HepG2 (cell line): ENCODE data around the gene MRAP.

ENCODE experiments used
- CCAR2 ChIP-seq: fragments of 200-400 bp; formaldehyde crosslinking; optimal IDR thresholded peaks from 2 replicates; pipeline ENCODE3; 2018; ENCODE audit warnings: low read depth, mild to moderate bottlenecking, low read length, moderate library complexity
- DNMT3B ChIP-seq: conservative IDR thresholded peaks from 2 replicates; pipeline ENCODE4 v1.6.1; 2016; ENCODE audit warnings: missing biosample characterization, control low read depth
- ELF4 ChIP-seq: sonication (generic); formaldehyde crosslinking; IDR thresholded peaks from 2 replicates; pipeline ENCODE4 v1.5.0; 2020; ENCODE audit warnings: missing genetic modification reagents, mild to moderate bottlenecking, moderate library complexity, borderline replicate concordance
- EZH2 ChIP-seq: conservative IDR thresholded peaks from 2 replicates; pipeline ENCODE4 v1.6.1; 2012; ENCODE audit warnings: mild to moderate bottlenecking, low read depth, low read length, moderate library complexity
- KAT7 ChIP-seq: IDR thresholded peaks from 2 replicates; pipeline ENCODE4 v1.6.1; 2018; ENCODE audit warnings: borderline replicate concordance, missing compliant biosample characterization
- MYC ChIP-seq: sonication (generic); formaldehyde crosslinking; IDR thresholded peaks from 2 replicates; pipeline ENCODE4 v1.9.0; 2021; ENCODE audit warnings: missing genetic modification reagents, borderline replicate concordance
- NFKB2 ChIP-seq: sonication (generic); formaldehyde crosslinking; IDR thresholded peaks from 2 replicates; pipeline ENCODE4 v1.4.0; 2020; ENCODE audit warnings: missing genetic modification reagents, borderline replicate concordance
- TCF7L2 ChIP-seq: IDR thresholded peaks from 2 replicates; pipeline ENCODE4 v1.6.1; 2011; ENCODE audit warnings: mild to moderate bottlenecking, low read depth, low read length, moderate library complexity
- ZNF138 ChIP-seq: sonication (generic); formaldehyde crosslinking; IDR thresholded peaks from 2 replicates; pipeline ENCODE4 v1.5.0; 2020; ENCODE audit warnings: mild to moderate bottlenecking, low read depth, missing genetic modification reagents
- TF ChIP-seq, protein P1 (sequence below): sonication (generic); formaldehyde crosslinking; IDR thresholded peaks from 2 replicates; pipeline ENCODE4 v1.8.0; 2023; ENCODE audit warnings: mild to moderate bottlenecking, missing genetic modification reagents

DNA sequence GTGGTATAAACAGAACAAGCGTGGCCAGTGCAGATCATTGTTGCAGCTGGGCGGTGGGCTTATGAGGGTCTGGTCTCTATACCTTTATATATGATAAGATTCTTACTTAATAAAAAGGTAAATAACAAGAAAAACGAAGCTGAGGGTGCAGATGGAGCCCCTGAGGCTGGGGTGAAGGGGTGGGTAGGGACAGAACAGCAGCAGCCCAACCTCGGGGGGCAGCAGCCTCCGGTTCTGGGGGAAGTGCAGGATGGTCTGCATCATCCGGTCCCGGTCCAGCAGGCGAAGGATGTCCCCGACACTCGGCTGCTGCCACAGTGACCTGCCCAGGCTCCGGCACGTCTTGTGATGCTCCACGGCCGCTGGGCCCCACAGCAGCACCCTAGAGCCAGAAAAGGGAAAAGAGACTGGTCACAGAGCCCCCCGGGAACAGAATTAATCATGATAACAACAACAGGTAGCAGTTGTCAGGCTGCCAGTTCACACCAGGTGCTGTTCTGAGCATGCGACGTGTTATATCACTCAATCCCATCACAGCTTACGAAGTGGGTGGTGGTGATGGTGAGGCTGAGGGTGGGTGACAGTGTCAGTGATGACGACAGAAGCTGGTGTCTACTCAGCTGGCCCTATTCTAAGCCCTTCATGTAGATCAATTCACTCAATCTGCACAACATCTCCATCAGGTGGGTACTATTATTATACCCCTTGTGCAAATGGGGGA, 35.5 kb downstream of the MRAP start:
- TF ChIP-seq MYC (CRISPR knock-in tag) (no peak), EZH2 (no peak), CCAR2 (no peak), DNMT3B (no peak), KAT7 (no peak), NFKB2 (CRISPR knock-in tag) (no peak), ELF4 (no peak), TCF7L2 (no peak), ZNF138 (no peak)
- TF ChIP-seq, protein P1, sequence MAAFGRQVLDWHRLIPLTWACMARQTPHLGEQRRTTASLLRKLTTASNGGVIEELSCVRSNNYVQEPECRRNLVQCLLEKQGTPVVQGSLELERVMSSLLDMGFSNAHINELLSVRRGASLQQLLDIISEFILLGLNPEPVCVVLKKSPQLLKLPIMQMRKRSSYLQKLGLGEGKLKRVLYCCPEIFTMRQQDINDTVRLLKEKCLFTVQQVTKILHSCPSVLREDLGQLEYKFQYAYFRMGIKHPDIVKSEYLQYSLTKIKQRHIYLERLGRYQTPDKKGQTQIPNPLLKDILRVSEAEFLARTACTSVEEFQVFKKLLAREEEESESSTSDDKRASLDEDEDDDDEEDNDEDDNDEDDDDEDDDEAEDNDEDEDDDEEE, result no peak
